ENCODE data around the gene TBPL2. TPM values are rescaled to one million over a fixed set of nuclear protein-coding genes. Genes with fewer than 3 reads are reported as not detected.
"Not testable (repeated sequence)": the region's sequence is repeated elsewhere in the genome, so short reads cannot be mapped to it uniquely, and the experiment has no call there.

TBPL2 gene
- not detected in 2 replicates for total RNA-seq (ENCODE audit: low replicate concordance)
- long read RNA-seq, partial matches to known transcripts: 0 of 1 reads
- long read RNA-seq, other reads (novel, unspliced or antisense): 1 of 1 reads

DNA sequence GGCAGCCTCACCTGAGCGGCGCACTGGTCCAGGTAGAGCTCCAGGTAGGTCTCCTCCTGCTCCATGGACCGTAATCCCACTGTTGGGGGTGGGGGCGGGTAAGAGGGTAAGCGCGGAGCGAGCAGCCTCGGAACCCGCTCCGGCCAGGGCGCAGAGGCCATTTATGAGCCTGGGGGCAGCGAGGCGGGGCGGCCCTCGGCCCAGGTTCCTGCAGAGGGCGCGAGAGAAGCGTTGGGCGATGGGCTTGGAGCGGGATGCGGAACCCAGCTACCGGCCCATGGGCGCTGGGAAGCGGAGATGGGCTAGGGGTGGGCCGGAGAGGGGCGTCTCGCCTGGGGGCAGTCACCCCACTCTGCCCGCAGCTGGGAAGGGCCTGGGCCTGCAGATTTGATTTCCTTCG, at the start of gene TBPL2:
TSS of gene TBPL2 (minus strand) at position 232 of the 400 bp plus-strand sequence. CDS start at position 65, 167 bp downstream.
- H3K4me1 Mint-ChIP-seq (ENCODE audit: unreplicated experiment): peaks cover 5% of the 10 kb centered on the region
- H3K27ac Mint-ChIP-seq: no peak within 1 kb of the TSS
- TF ChIP-seq, protein P1, sequence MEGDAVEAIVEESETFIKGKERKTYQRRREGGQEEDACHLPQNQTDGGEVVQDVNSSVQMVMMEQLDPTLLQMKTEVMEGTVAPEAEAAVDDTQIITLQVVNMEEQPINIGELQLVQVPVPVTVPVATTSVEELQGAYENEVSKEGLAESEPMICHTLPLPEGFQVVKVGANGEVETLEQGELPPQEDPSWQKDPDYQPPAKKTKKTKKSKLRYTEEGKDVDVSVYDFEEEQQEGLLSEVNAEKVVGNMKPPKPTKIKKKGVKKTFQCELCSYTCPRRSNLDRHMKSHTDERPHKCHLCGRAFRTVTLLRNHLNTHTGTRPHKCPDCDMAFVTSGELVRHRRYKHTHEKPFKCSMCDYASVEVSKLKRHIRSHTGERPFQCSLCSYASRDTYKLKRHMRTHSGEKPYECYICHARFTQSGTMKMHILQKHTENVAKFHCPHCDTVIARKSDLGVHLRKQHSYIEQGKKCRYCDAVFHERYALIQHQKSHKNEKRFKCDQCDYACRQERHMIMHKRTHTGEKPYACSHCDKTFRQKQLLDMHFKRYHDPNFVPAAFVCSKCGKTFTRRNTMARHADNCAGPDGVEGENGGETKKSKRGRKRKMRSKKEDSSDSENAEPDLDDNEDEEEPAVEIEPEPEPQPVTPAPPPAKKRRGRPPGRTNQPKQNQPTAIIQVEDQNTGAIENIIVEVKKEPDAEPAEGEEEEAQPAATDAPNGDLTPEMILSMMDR (conservative IDR thresholded peaks at IDR 0.05): no peak
- H3K36me3 Mint-ChIP-seq: no peaks in the 10 kb centered on the region
- H3K9me3 Mint-ChIP-seq: peaks cover 5% of the 10 kb centered on the region
- DNase-seq (ENCODE audit: extremely low spot score, unreplicated experiment): no peak
- no peak within 1 kb of the TSS for H3K4me3 Mint-ChIP-seq
- peaks cover 12% of the 10 kb centered on the region for H3K27me3 Mint-ChIP-seq

DNA sequence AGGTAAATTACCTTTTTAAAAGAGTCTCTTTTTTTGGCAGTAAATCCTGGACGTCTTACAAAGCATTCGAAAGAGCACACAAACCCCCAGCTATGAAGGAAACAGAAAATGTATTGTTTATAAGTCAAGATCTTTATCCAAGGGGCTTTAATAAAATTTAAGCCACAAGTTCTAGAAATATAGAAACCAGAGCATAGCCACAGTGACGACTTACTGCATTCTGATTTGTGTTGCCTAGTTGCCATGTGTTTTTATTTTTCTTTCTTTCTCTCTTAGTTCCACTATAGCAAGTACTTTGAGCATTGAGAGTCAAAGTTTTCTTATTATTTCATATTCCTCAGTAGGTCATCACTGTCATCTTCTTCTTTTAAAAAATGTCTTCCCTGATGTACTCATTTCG, 47.8 kb upstream of the TBPL2 start:
- H3K27me3 Mint-ChIP-seq: no peaks in the 10 kb centered on the region
- TF ChIP-seq, protein P1 (conservative IDR thresholded peaks at IDR 0.05): no peak
- no peak overlapping the region for H3K27ac Mint-ChIP-seq
- H3K9me3 Mint-ChIP-seq: no peaks in the 10 kb centered on the region
- DNase-seq (ENCODE audit: extremely low spot score, unreplicated experiment): no peak
- H3K4me1 Mint-ChIP-seq (ENCODE audit: unreplicated experiment): no peaks in the 10 kb centered on the region
- H3K36me3 Mint-ChIP-seq: no peaks in the 10 kb centered on the region
- no peak overlapping the region for H3K4me3 Mint-ChIP-seq

DNA sequence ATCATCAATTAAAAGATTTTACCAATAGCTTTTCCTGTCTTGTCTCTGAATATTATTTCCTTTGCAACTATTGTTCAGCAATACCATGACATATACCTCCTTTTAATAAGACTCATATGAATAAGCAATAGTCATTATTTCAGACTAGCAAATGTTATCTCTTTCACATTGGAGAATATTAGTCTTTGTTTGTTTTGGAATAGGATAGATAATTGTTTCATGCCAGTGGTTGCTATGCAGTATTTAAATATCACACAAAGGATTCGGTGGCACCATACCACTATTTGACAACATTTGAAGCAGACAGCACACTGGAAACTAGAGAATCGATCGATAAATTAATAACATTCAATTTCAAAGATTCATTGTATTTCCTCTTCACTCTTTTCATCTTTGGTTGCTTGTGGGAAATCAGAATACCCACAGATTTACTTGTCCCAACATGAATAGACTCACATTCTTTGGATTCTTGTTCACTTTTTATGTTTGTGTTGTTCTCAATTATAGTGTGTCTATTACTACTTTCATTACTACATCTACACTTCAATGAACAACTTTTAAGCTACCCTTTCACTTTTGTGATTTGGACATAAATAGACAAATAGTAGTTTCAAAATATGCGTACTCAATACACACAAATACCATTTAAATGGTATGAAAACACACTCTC, 42.7 kb upstream of the TBPL2 start:
- Mint-ChIP-seq H3K27ac (no peak overlapping the region), H3K4me1 (ENCODE audit: unreplicated experiment) (no peaks in the 10 kb centered on the region), H3K27me3 (no peaks in the 10 kb centered on the region), H3K36me3 (no peaks in the 10 kb centered on the region), H3K9me3 (no peaks in the 10 kb centered on the region), H3K4me3 (no peak overlapping the region)
- TF ChIP-seq, protein P1 (conservative IDR thresholded peaks at IDR 0.05): no peak
- DNase-seq (ENCODE audit: extremely low spot score, unreplicated experiment): no peak

DNA sequence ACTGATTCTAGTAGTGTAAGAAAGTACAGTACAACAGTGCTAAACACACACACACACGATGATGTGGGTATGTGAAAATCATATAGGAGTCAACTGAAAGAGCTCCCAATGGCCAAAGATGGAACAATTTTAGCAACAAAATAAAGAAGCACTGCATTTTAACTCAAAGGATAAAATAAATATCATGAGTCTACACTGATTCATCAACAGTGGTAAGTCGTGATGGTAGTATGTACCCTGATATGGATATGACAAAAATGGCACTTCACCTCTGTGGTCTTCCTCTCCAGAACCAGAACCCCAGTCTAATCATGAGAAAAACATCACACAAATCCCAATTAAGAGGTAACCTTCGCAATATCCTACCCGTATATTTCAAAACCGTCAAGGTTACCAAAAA, 41.4 kb upstream of the TBPL2 start:
- TF ChIP-seq, protein P1 (conservative IDR thresholded peaks at IDR 0.05): no peak
- no peaks in the 10 kb centered on the region for H3K27me3 Mint-ChIP-seq
- H3K9me3 Mint-ChIP-seq: no peaks in the 10 kb centered on the region
- no peak overlapping the region for H3K27ac Mint-ChIP-seq
- H3K4me1 Mint-ChIP-seq (ENCODE audit: unreplicated experiment): no peaks in the 10 kb centered on the region
- no peak for DNase-seq (ENCODE audit: extremely low spot score, unreplicated experiment)
- no peaks in the 10 kb centered on the region for H3K36me3 Mint-ChIP-seq
- H3K4me3 Mint-ChIP-seq: no peak overlapping the region

DNA sequence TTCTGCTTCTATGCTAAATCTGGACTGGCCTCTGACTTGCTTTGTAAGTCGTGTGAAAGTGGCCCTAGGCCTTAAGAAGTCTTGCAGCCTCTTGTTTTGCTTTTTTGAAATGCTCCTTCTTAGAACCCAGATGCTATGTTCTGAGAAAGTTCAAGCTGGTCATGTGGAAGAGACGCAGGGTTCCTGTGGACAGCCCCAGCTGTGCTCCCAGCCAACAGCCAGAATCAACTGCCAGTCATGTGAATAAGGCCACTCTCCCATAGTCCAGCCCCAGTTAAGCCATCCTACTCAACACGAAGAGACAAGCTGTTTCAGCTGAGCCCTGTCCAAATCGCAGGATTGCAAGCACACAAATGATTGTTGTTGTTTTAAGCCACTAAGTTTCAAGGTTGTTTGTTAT, 37.3 kb upstream of the TBPL2 start:
- Mint-ChIP-seq H3K4me1 (ENCODE audit: unreplicated experiment) (no peaks in the 10 kb centered on the region), H3K4me3 (no peak overlapping the region), H3K9me3 (no peaks in the 10 kb centered on the region), H3K36me3 (no peaks in the 10 kb centered on the region), H3K27ac (no peak overlapping the region), H3K27me3 (no peaks in the 10 kb centered on the region)
- no peak for DNase-seq (ENCODE audit: extremely low spot score, unreplicated experiment)
- TF ChIP-seq, protein P1 (conservative IDR thresholded peaks at IDR 0.05): no peak

DNA sequence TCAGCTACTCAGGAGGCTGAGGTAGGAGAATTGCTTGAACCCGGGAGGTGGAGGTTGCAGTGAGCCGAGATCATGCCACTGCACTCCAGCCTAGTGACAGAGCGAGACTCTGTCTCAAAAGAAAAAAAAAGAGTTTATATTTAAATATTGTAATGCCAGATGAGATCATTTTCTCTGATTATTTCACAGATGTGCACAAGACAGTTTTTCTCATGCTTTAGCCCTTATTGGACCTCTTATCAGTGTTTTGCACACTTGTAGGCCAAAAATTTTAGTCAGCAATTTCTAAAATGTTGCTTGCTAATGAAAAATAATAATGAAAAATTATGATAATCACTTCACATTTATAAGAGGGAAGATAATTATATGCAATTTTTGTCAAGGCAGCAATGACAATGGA, 36.0 kb upstream of the TBPL2 start:
- not testable (repeated sequence) for H3K9me3 Mint-ChIP-seq; H3K4me3 Mint-ChIP-seq; H3K27me3 Mint-ChIP-seq; H3K36me3 Mint-ChIP-seq; DNase-seq (ENCODE audit: extremely low spot score, unreplicated experiment); H3K4me1 Mint-ChIP-seq (ENCODE audit: unreplicated experiment); H3K27ac Mint-ChIP-seq

Measured in type B pancreatic cell (in vitro differentiated cells).